GM23248 (cell line): ENCODE data around the gene SIAE.

Experiments
- EZH2 ChIP-seq: fragments of 200-600 bp; sonication (generic); IDR thresholded peaks from 2 replicates; pipeline ENCODE4 v1.6.1; 2018; ENCODE audit warnings: antibody characterized with exemption, mild to moderate bottlenecking; ENCODE audit not compliant: insufficient read depth, poor library complexity, severe bottlenecking
- EZH2phosphoT487 ChIP-seq: fragments of 200-600 bp; sonication (generic); IDR thresholded peaks from 2 replicates; pipeline ENCODE4 v1.6.1; 2018; ENCODE audit warnings: antibody characterized with exemption, moderate library complexity, mild to moderate bottlenecking, low read depth; ENCODE audit not compliant: insufficient read depth

GRCh38 chr11:124673333-124674167, at the start of gene SIAE, which contains the start of gene SPA17:
- TF ChIP-seq EZH2 (no peak), EZH2phosphoT487 (no peak)
